Right kidney (tissue), 1 donor: ENCODE measurements around the gene THOC6.
"Not testable (repeated sequence)": the region's sequence is repeated elsewhere in the genome, so short reads cannot be mapped to it uniquely, and the experiment has no call there.

ENCODE experiments used
- DNase-seq: peaks from one replicate; pipeline ENCODE4 v3.0.0-alpha.2; 2016

THOC6 gene

DNA sequence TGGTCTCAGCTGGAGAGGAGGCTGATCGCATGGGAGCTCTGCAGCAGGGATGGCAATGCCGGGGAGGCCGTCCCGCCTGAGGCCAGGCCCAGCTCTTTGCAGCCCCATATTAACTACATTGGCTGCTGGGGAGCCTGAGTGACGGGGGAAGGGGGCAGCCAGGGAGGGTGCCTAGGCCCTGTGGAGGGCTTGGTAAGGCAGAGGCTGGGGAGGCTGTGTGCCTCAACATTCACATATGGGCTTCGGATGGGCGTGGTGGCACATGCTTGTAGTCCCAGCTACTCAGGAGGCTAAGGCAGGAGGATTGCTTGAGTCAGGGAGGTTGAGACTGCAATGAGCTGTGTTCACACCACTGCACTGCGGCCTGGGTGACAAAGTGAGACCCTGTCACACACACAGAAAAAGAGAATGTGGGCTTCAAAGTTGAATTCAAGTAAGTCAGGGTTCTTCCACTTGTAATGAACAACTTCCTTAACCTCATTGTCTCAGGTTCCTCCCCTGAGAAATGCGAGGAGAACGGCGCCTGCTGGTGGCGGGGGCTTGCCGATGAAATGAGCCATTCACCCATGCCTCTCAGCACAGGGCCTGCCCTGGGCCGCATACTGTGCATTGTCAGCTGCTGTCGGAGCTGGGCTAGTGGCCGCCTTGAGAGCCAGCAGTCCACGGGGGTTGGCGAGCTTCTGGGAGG is 48.9 kb downstream of the THOC6 start:
- not testable (repeated sequence) for DNase-seq

DNA sequence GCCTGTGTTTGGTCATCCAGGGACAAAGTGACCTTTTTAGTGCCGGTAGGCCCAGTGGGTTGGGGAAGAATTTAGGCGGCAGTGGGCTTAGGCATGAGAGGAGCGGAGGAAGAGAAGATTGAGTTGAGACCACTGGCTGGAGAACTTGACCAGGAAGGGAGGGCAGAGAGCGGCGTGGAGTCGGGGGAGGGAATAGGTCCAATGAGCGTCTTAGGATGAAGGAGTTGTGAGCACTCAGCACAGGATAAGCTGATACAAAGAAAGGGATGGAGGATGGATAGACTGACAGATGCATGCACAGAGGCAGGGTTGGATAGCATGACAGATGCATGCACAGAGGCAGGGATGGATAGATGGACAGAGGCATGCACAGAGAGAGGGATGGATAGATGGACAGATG is 49.6 kb downstream of the THOC6 start:
- no peak for DNase-seq

DNA sequence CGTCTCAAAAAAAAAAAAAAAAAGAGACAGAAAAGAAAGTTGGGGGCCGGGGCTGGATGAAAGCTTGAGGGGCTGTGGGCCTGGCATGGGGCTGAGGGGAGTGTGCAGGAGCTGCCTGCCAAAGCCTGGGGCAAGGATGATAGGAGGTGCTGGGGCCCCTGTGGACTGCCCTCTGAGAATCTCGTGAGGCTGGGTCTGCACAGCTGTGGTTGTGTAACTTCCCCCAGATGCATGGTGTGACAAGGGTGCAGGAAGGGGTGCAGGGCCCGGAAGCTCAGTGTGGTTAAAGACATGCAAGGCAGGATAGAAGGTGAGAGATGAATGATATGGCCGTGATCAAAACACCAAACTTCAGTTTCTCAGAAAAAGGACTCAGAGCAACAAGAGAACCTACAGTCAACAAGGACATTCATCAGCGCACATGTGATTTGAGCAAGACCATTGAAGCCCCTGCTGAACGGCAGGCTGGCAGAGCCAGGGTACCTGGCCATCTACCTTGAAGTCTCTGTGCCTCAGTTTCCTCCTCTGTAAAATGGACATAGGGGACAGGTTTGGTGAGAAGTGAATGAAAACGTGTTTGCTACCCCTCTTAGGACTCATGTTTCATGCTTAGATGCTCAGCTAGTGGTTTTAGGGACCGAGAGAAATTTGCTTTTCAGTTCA is 51.2 kb downstream of the THOC6 start:
- DNase-seq: no peak

DNA sequence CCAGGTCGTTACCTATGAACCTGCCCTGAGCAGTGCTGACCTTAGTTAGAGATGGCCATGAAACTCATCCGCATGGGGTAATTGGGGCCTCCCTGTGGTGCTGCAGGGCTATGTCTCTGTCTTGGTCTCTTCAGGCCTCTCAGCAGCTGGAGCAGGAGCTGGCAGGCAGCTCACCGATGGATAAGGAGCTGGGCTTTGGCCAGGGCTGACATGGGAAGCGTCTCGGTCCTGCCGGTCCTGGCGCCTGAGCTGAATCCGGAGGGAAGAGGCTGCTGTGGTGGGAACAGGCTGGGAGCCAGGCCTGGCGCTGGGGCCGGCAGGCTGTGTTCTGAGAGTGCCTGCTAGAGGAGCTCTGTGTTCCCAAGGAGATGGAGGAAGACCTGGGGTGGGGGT is 51.7 kb downstream of the THOC6 start:
- no peak for DNase-seq

DNA sequence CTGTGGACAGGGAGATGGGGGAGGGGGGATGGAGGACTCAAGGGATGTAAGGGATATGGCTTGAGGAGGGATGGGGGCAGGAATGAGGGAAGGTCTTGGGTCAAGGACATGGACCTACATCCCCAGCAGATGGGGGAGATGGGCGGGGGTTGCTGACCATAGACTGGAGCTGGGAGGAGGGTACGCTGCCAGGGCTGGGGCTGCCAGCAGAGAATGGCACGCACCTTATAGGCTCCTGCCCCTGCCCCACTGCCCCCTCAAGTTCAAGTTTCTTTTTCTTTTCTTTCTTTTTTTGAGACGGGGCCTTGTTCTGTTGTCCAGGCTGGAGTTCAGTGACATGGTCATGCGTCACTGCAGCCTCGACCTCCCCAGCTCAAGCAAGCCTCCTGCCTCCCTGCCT is 52.1 kb downstream of the THOC6 start:
- not testable (repeated sequence) for DNase-seq

DNA sequence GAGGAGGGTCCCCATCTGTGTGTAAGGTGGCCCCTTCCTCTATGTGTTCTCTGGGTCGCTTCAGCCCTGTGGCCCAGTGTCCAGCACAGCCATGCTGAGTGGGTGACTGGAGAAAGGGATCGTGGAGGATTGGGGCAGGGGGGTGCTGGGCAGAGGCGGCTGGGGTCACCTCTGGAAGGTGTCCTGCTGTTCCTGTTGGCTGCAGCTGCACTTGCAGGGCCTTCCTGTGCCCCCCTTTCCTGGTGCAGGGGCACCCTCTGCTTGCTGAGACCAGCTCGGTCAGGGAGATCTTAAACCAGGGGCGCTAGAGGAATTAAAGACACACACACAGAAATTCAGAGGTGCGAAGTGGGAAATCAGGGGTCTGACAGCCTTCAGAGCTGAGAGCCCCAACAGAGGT is 52.7 kb downstream of the THOC6 start:
- no peak for DNase-seq
